Lung (tissue), 12 donors: Measurements from ENCODE around the gene NOP10. TPM values are rescaled to one million over a fixed set of nuclear protein-coding genes. Genes with fewer than 3 reads are reported as not detected.

ENCODE experiments used
- ATAC-seq: fragments of 200-7000 bp; cut with Tn5 transposase; one replicate; pipeline ENCODE4 v1.9.1; 2020; ENCODE audit warnings: moderate number of reproducible peaks; ENCODE audit not compliant: insufficient read depth, low FRiP score
- DNase-seq, 3 donors: peaks; one replicate each; pipeline ENCODE4 v3.0.0-alpha.2; 2013 to 2017
- H3K27ac ChIP-seq, 2 donors: one replicate each; pipeline ENCODE4 v1.5.1; 2013; ENCODE audit warnings: mild to moderate bottlenecking in 2 of 2, moderate library complexity in 2 of 2, control low read depth in 1 of 2, inconsistent platforms in 1 of 2, low read depth in 1 of 2, low read length in 1 of 2
- H3K27me3 ChIP-seq, 3 donors: one replicate each; pipeline ENCODE4 v1.5.1; 2013; ENCODE audit warnings: low read length in 2 of 3; ENCODE audit not compliant: control insufficient read depth in 3 of 3, insufficient read depth in 3 of 3
- H3K36me3 ChIP-seq, 4 donors: one replicate each; pipeline ENCODE4 v1.5.1; 2013; ENCODE audit warnings: low read length in 4 of 4, mild to moderate bottlenecking in 1 of 4, moderate library complexity in 1 of 4; ENCODE audit not compliant: control insufficient read depth in 4 of 4, insufficient read depth in 4 of 4
- H3K4me1 ChIP-seq, 5 donors: one replicate each; pipeline ENCODE4 v1.5.1; 2013; ENCODE audit warnings: low read length in 5 of 5, mild to moderate bottlenecking in 2 of 5, moderate library complexity in 1 of 5; ENCODE audit not compliant: control insufficient read depth in 5 of 5, insufficient read depth in 5 of 5
- H3K4me3 ChIP-seq: one replicate; pipeline ENCODE4 v1.5.1; 2013; ENCODE audit warnings: mild to moderate bottlenecking, control low read depth, moderate library complexity
- H3K9ac ChIP-seq, 2 donors: one replicate each; pipeline ENCODE4 v1.5.1; 2013; ENCODE audit warnings: low read length in 2 of 2, control low read depth in 1 of 2; ENCODE audit not compliant: insufficient read depth in 1 of 2
- H3K9me3 ChIP-seq, 4 donors: one replicate each; pipeline ENCODE4 v1.5.1; 2013; ENCODE audit warnings: low read length in 3 of 4, mild to moderate bottlenecking in 1 of 4, moderate library complexity in 1 of 4; ENCODE audit not compliant: control insufficient read depth in 4 of 4, insufficient read depth in 3 of 4
- WGBS, 2 donors: extraction: QIAGEN DNeasy Blood & Tissue Kit; methylation state at CpG; one replicate each; pipeline ENCODE4 v1.1.7; 2013; 5-methylcytosine and 5-hydroxymethylcytosine counted together
- polyA plus RNA-seq, 2 donors: library from polyadenylated mRNA; stranded (reverse); fragments of 200-250 nt; gene quantifications; one replicate each; pipeline ENCODE4 v1.2.1, GENCODE V29; 2013
- total RNA-seq, 2 donors: library from RNA; depleted of rRNA in 1 of 2; stranded (reverse); fragments of >200 nt in 1 of 2; gene quantifications; one replicate each; pipeline ENCODE4 v1.2.1, GENCODE V29; 2014 to 2021
- TF ChIP-seq, protein P1 (sequence below): IDR thresholded peaks from 2 replicates; pipeline ENCODE4 v1.5.1; 2012; ENCODE audit warnings: mild to moderate bottlenecking; ENCODE audit errors: control extremely low read depth, extremely low read depth
- donor health status: control.
- donor health status: control.
- donor health status: Bipolar disorder and iron deficiency.
- donor health status: healthy.
- donor health status: DM: yes; HTN: yes; CAD: no.

The NOP10 gene
- total and polyA plus RNA-seq, 4 donors, result 103 to 509 (median 233) TPM

DNA sequence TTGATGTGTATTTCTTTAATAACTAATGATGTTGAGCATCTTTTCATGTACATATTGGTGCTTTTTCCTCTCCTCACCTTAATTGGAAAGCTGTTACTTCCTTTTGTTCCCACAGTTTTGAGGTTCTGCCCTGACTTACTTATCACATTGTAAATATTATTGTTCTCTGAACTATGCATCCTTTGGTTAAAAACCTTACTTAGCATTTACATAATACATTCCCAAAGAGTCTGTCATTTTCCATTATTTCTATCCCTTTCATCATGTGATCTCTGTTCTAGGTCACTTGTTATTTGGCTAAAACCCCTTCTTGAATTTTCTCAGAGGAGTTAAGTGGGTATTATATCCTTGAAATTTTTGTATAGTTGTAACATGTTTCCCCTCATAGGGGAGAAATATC, 38.3 kb downstream of the NOP10 start:
- no peak overlapping the region for H3K4me3 ChIP-seq

DNA sequence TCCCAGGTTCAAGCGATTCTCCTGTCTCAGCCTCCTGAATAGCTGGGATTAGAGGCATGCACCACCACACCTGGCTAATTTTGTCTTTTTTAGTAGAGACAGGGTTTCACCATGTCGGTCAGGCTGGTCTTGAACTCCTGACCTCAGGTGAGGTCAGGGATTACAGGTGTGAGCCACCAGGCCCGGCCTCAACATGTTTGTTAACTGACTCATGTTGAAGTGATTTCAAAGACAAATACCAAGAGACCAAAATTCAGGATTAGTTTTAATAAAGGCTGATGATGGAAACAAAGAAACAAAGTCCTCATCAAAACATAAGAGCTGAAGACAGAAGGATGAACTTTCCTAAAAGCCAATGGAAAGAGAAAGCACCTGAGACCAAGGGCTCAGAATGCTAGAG, 41.9 kb downstream of the NOP10 start:
- no peaks in the 10 kb centered on the region for H3K36me3 ChIP-seq
- TF ChIP-seq, protein P1, sequence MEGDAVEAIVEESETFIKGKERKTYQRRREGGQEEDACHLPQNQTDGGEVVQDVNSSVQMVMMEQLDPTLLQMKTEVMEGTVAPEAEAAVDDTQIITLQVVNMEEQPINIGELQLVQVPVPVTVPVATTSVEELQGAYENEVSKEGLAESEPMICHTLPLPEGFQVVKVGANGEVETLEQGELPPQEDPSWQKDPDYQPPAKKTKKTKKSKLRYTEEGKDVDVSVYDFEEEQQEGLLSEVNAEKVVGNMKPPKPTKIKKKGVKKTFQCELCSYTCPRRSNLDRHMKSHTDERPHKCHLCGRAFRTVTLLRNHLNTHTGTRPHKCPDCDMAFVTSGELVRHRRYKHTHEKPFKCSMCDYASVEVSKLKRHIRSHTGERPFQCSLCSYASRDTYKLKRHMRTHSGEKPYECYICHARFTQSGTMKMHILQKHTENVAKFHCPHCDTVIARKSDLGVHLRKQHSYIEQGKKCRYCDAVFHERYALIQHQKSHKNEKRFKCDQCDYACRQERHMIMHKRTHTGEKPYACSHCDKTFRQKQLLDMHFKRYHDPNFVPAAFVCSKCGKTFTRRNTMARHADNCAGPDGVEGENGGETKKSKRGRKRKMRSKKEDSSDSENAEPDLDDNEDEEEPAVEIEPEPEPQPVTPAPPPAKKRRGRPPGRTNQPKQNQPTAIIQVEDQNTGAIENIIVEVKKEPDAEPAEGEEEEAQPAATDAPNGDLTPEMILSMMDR, result no peak

More for the DNA sequence above, 38.3 kb downstream of the NOP10 start:
- Histone ChIP-seq H3K9me3 (no peaks in the 10 kb centered on the region), H3K9ac (no peak overlapping the region), H3K36me3 (peaks cover 0 to 2% (median 0%) of the 10 kb centered on the region in 4 donors), H3K27ac (no peak overlapping the region), H3K4me1 (peaks cover 0 to 4% (median 0%) of the 10 kb centered on the region in 5 donors), H3K27me3 (no peaks in the 10 kb centered on the region)
- DNase-seq (no peak), ATAC-seq (no peak)
- TF ChIP-seq, protein P1, result no peak

DNA sequence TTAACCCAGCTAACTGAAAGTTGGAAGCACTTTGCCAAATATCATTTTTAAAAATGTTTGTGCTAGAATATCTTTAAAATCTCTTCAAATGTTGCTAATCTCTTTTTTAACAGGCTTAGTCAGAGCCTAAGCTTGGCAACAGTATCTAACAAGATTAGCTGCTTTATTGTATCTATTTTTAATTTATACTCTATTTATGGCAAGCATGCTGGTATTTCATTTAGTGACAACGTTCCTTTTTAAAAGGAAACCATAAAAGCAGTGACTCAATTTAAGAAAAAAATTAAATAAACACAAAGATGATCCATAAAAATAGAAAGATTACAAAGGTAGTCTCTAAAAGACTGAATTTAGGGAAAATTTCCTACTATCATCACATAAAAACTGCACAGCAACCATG, 45.9 kb downstream of the NOP10 start:
- TF ChIP-seq, protein P1, result no peak

More for the DNA sequence above, 41.9 kb downstream of the NOP10 start:
- Histone ChIP-seq H3K4me3 (no peak overlapping the region), H3K4me1 (peaks cover 0 to 12% (median 0%) of the 10 kb centered on the region in 5 donors), H3K27me3 (no peaks in the 10 kb centered on the region), H3K27ac (no peak overlapping the region), H3K9ac (no peak overlapping the region), H3K9me3 (no peaks in the 10 kb centered on the region)
- 88 to 95% methylated on average over 3 of the region's 3 CpGs for WGBS, 2 donors
- ATAC-seq, result no peak
- no peak for DNase-seq

DNA sequence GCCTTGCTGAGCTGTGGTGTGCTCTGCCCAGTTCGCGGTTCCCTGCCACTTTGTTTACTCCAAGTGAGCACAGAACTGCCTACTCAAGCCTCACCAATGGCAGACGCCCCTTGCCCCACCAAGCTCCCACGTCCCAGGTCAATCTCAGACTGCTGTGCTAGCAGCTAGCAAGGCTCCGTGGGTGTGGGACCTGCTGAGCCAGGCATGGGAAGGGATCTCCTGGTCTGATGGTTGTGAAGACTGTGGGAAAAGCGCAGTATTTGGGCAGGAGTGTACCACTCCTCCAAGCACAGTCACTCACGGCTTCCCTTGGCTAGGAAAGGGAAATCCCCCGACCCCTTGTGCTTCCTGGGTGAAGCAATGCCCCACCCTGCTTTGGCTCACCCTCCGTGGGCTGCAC, 50.3 kb downstream of the NOP10 start:
- Histone ChIP-seq H3K4me1 (peaks cover 0 to 7% (median 0%) of the 10 kb centered on the region in 5 donors), H3K9me3 (no peaks in the 10 kb centered on the region), H3K36me3 (peaks cover 0 to 3% (median 1%) of the 10 kb centered on the region in 4 donors), H3K27me3 (no peaks in the 10 kb centered on the region), H3K9ac (no peak overlapping the region), H3K4me3 (no peak overlapping the region), H3K27ac (no peak overlapping the region)
- 89 to 95% methylated on average over 9 of the region's 9 CpGs for WGBS, 2 donors
- no peak for DNase-seq
- TF ChIP-seq, protein P1, result no peak
- no peak for ATAC-seq

More for the DNA sequence above, 45.9 kb downstream of the NOP10 start:
- ATAC-seq, result no peak
- no peak overlapping the region for H3K9ac ChIP-seq
- no peaks in the 10 kb centered on the region for H3K9me3 ChIP-seq
- H3K27me3 ChIP-seq, result no peaks in the 10 kb centered on the region
- DNase-seq, result no peak
- H3K36me3 ChIP-seq, result peaks cover 0 to 3% (median 1%) of the 10 kb centered on the region in 4 donors
- 20 to 23% methylated on average over 1 of the region's 1 CpG for WGBS, 2 donors
- H3K4me1 ChIP-seq, result peaks cover 0 to 10% (median 0%) of the 10 kb centered on the region in 5 donors
- no peak overlapping the region for H3K4me3 ChIP-seq
- H3K27ac ChIP-seq, result peak overlapping the region in 1 of 2 donors; percentile 45
